Keratinocyte (primary cell): ENCODE measurements around the gene OCEL1. TPM values are rescaled to one million over a fixed set of nuclear protein-coding genes. Genes with fewer than 3 reads are reported as not detected.

Source experiments
- DNase-seq: peaks from one replicate; pipeline ENCODE4 v3.0.0-alpha.2; 2011; ENCODE audit warnings: low read depth, missing footprints, low spot score
- FAIRE-seq: peaks from 2 replicates; lab custom pipeline; 2011; peaks lifted over from hg19 to GRCh38; lab: Jason Lieb, UNC
- H2AFZ ChIP-seq: 2 replicates; pipeline ENCODE4 v1.6.0; 2012; ENCODE audit warnings: low read length, control low read depth, inconsistent platforms; ENCODE audit not compliant: control insufficient read depth
- H3K27ac ChIP-seq: 2 replicates; pipeline ENCODE4 v1.5.1; 2011; ENCODE audit warnings: low read length; ENCODE audit not compliant: control insufficient read depth, insufficient read depth
- H3K27me3 ChIP-seq: 3 replicates; pipeline ENCODE4 v1.6.0; 2011; ENCODE audit warnings: low read length; ENCODE audit not compliant: control insufficient read depth, insufficient read depth; ENCODE audit errors: extremely low read depth
- H3K36me3 ChIP-seq, 2 experiments: 2 replicates in 1 of 2; 3 replicates in 1 of 2; pipeline ENCODE4 v1.5.1; 2011; ENCODE audit warnings: low read length in 2 of 2, mild to moderate bottlenecking in 1 of 2; ENCODE audit not compliant: control insufficient read depth in 2 of 2, insufficient read depth in 2 of 2; ENCODE audit errors: extremely low read depth in 1 of 2
- H3K4me1 ChIP-seq: 3 replicates; pipeline ENCODE4 v1.5.1; 2011; ENCODE audit warnings: low read length; ENCODE audit not compliant: control insufficient read depth, insufficient read depth; ENCODE audit errors: extremely low read depth
- H3K4me2 ChIP-seq: 3 replicates; pipeline ENCODE4 v1.6.0; 2011; ENCODE audit warnings: low read depth, low read length; ENCODE audit not compliant: control insufficient read depth, insufficient read depth; ENCODE audit errors: extremely low read depth
- H3K4me3 ChIP-seq, 3 experiments: fragments of 200-600 bp in 1 of 3; sonication (generic) in 1 of 3; 2 replicates in 2 of 3; 3 replicates in 1 of 3; pipeline ENCODE4 v1.5.1; 2011 to 2016; ENCODE audit warnings: low read length in 3 of 3, mild to moderate bottlenecking in 3 of 3, control low read depth in 2 of 3, inconsistent platforms in 1 of 3, low read depth in 1 of 3, mixed read lengths in 1 of 3, mixed run types in 1 of 3, moderate library complexity in 1 of 3; ENCODE audit not compliant: control insufficient read depth in 2 of 3, insufficient read depth in 2 of 3; ENCODE audit errors: extremely low read depth in 1 of 3
- H3K79me2 ChIP-seq: 2 replicates; pipeline ENCODE4 v1.6.0; 2012; ENCODE audit warnings: low read length; ENCODE audit not compliant: control insufficient read depth, insufficient read depth
- H3K9ac ChIP-seq: 3 replicates; pipeline ENCODE4 v1.6.0; 2011; ENCODE audit warnings: low read length; ENCODE audit not compliant: control insufficient read depth, insufficient read depth; ENCODE audit errors: extremely low read depth
- H3K9me1 ChIP-seq: 3 replicates; pipeline ENCODE4 v1.6.0; 2011; ENCODE audit warnings: low read length; ENCODE audit not compliant: control insufficient read depth, insufficient read depth; ENCODE audit errors: extremely low read depth
- H3K9me3 ChIP-seq: 2 replicates; pipeline ENCODE4 v1.5.1; 2012; ENCODE audit warnings: low read depth, low read length; ENCODE audit not compliant: control insufficient read depth
- H4K20me1 ChIP-seq: 3 replicates; pipeline ENCODE4 v1.6.0; 2011; ENCODE audit warnings: low read length; ENCODE audit not compliant: control insufficient read depth, insufficient read depth; ENCODE audit errors: extremely low read depth
- EZH2 ChIP-seq: IDR thresholded peaks from one replicate; pipeline ENCODE4 v1.6.1; 2012; ENCODE audit warnings: inconsistent platforms, mild to moderate bottlenecking, low read length, moderate library complexity
- dilution Hi-C: fragments of 300-500 bp; cut with MboI; formaldehyde crosslinking; loops from one replicate; pipeline ENCODE4 v1.7.0; 2020; ENCODE audit warnings: low sequenced_read_pairs; ENCODE audit not compliant: extremely low pct_ligation_motif_present
- polyA plus RNA-seq, 5 experiments: library from polyadenylated mRNA; depleted of rRNA in 3 of 5; stranded (reverse) in 3 of 5; stranded (forward) in 1 of 5; unstranded in 1 of 5; fragments of >200 nt; gene quantifications; 1 replicate in 1 of 5; 2 replicates in 3 of 5; 3 replicates in 1 of 5; pipeline versions ENCODE4 v1.2.1 to v1.2.3, GENCODE V29; 2011 to 2012; ENCODE audit warnings: missing spikeins in 2 of 5, low read depth in 1 of 5, low replicate concordance in 1 of 5
- TF ChIP-seq, protein P1 (sequence below), 3 experiments: IDR thresholded peaks in 1 of 3; conservative IDR thresholded peaks in 1 of 3; optimal IDR thresholded peaks in 1 of 3; 2 replicates in 2 of 3; 3 replicates in 1 of 3; pipeline versions ENCODE3 to v1.5.1; 2011; ENCODE audit warnings: low read length in 3 of 3, mild to moderate bottlenecking in 3 of 3, moderate library complexity in 2 of 3, control low read depth in 1 of 3, inconsistent platforms in 1 of 3; ENCODE audit not compliant: insufficient read depth in 2 of 3; ENCODE audit errors: extremely low read depth in 1 of 3

The OCEL1 gene
- polyA plus RNA-seq, 1 donor (not counting 4 experiments of a cell fraction or from before 2014, with no cell fraction given) = 2.2 TPM

- Histone ChIP-seq H3K79me2 (no peaks in the 10 kb centered on the region), H3K4me2 (no peak overlapping the region), H3K9me3 (no peaks in the 10 kb centered on the region), H2AFZ (no peak overlapping the region), H3K4me3 (no peak overlapping the region), H3K9me1 (no peaks in the 10 kb centered on the region), H3K27ac (no peak overlapping the region), H3K27me3 (no peaks in the 10 kb centered on the region), H4K20me1 (no peaks in the 10 kb centered on the region), H3K4me1 (peaks cover 7% of the 10 kb centered on the region), H3K36me3 (peaks cover 14 to 25% of the 10 kb centered on the region in 2 experiments), H3K9ac (no peak overlapping the region)
- no peak for FAIRE-seq
- no peak for TF ChIP-seq EZH2
- TF ChIP-seq, protein P1, sequence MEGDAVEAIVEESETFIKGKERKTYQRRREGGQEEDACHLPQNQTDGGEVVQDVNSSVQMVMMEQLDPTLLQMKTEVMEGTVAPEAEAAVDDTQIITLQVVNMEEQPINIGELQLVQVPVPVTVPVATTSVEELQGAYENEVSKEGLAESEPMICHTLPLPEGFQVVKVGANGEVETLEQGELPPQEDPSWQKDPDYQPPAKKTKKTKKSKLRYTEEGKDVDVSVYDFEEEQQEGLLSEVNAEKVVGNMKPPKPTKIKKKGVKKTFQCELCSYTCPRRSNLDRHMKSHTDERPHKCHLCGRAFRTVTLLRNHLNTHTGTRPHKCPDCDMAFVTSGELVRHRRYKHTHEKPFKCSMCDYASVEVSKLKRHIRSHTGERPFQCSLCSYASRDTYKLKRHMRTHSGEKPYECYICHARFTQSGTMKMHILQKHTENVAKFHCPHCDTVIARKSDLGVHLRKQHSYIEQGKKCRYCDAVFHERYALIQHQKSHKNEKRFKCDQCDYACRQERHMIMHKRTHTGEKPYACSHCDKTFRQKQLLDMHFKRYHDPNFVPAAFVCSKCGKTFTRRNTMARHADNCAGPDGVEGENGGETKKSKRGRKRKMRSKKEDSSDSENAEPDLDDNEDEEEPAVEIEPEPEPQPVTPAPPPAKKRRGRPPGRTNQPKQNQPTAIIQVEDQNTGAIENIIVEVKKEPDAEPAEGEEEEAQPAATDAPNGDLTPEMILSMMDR (optimal IDR thresholded peaks at IDR 0.05 in 1 of 3, IDR thresholded peaks at IDR 0.05 in 1 of 3, conservative IDR thresholded peaks at IDR 0.05 in 1 of 3; ENCODE audit: extremely low read depth in 1 of 3, insufficient read depth in 2 of 3, low read length in 3 of 3) = no peak
- no peak for DNase-seq
- dilution Hi-C loops = no loop called here
Observed at GRCh38 chr19:17210296-17210695, 15.7 kb upstream of the OCEL1 start.

GRCh38 chr19:17211547-17212446, 14.2 kb upstream of the OCEL1 start:
- no peak overlapping the region for H3K27ac ChIP-seq
- H2AFZ ChIP-seq = no peak overlapping the region
- no peak overlapping the region for H3K4me3 ChIP-seq
- no peak overlapping the region for H3K9ac ChIP-seq
- no peaks in the 10 kb centered on the region for H3K27me3 ChIP-seq
- H4K20me1 ChIP-seq = no peaks in the 10 kb centered on the region
- H3K79me2 ChIP-seq = no peaks in the 10 kb centered on the region
- H3K36me3 ChIP-seq = peaks cover 6 to 25% of the 10 kb centered on the region in 2 experiments
- FAIRE-seq = no peak
- no peak for DNase-seq
- H3K4me1 ChIP-seq = peaks cover 7% of the 10 kb centered on the region
- H3K4me2 ChIP-seq = no peak overlapping the region
- no peaks in the 10 kb centered on the region for H3K9me1 ChIP-seq
- no peaks in the 10 kb centered on the region for H3K9me3 ChIP-seq
- dilution Hi-C loops = no loop called here
- TF ChIP-seq, protein P1 (optimal IDR thresholded peaks at IDR 0.05 in 1 of 3, IDR thresholded peaks at IDR 0.05 in 1 of 3, conservative IDR thresholded peaks at IDR 0.05 in 1 of 3; ENCODE audit: extremely low read depth in 1 of 3, insufficient read depth in 2 of 3, low read length in 3 of 3) = no peak
